RWPE2 (cell line): ENCODE measurements around the gene SLC35E3.
"Not testable (repeated sequence)": the region's sequence is repeated elsewhere in the genome, so short reads cannot be mapped to it uniquely, and the experiment has no call there.

Experiments used
- ATAC-seq: fragments of 200-7000 bp; cut with Tn5 transposase; 3 replicates; pipeline ENCODE4 v1.9.1; 2021; ENCODE audit warnings: low read depth
- DNase-seq: peaks from one replicate; pipeline ENCODE4 v3.0.0-alpha.2; 2020; ENCODE audit warnings: low spot score
- H3K27ac ChIP-seq: fragments of 450-650 bp; 2 replicates; pipeline ENCODE4 v1.5.1; 2017; ENCODE audit warnings: mild to moderate bottlenecking; ENCODE audit not compliant: poor library complexity, severe bottlenecking
- H3K27me3 ChIP-seq: fragments of 250-450 bp; sonication (Bioruptor Pico); 2 replicates; pipeline ENCODE4 v1.5.1; 2021; ENCODE audit warnings: mild to moderate bottlenecking, moderate library complexity; ENCODE audit not compliant: insufficient read depth, poor library complexity, severe bottlenecking
- H3K36me3 ChIP-seq: fragments of 250-450 bp; sonication (Bioruptor Pico); 2 replicates; pipeline ENCODE4 v1.5.1; 2020; ENCODE audit warnings: low read depth, mild to moderate bottlenecking, moderate library complexity
- H3K4me1 ChIP-seq: fragments of 250-450 bp; sonication (Bioruptor Pico); 2 replicates; pipeline ENCODE4 v1.5.1; 2021; ENCODE audit warnings: mild to moderate bottlenecking, moderate library complexity; ENCODE audit not compliant: insufficient read depth, poor library complexity, severe bottlenecking
- H3K4me3 ChIP-seq: fragments of 250-450 bp; sonication (Bioruptor Pico); 2 replicates; pipeline ENCODE4 v1.5.1; 2021; ENCODE audit warnings: mild to moderate bottlenecking, moderate library complexity; ENCODE audit not compliant: severe bottlenecking
- H3K9me3 ChIP-seq: fragments of 250-450 bp; sonication (Bioruptor Pico); 2 replicates; pipeline ENCODE4 v1.5.1; 2021; ENCODE audit warnings: mild to moderate bottlenecking, moderate library complexity; ENCODE audit not compliant: severe bottlenecking
- TF ChIP-seq, protein P1 (sequence below): fragments of 450-650 bp; IDR thresholded peaks from one replicate; pipeline ENCODE4 v1.5.1; 2017; ENCODE audit warnings: mild to moderate bottlenecking, moderate library complexity; ENCODE audit not compliant: poor library complexity, severe bottlenecking

The SLC35E3 gene

DNA sequence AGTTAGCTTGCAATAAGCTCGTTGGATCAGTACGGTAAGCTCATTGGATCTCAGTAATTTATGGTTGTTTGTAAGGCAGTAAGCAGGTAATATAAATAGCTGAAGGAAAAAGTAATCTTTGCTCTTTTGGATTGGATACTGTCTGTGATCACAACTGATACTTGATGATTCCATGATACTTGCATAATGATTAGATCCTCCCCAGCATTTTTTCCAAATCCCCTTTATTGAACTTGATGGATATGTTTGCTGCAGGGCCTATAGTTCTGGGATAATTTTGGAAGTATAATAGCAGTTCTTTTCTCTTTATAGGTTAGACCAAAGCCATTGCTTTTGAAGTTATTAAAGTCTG lies 67.2 kb downstream of the SLC35E3 start:
- Histone ChIP-seq H3K27ac (no peak overlapping the region), H3K36me3 (peaks cover 94% of the 10 kb centered on the region)
- TF ChIP-seq, protein P1, sequence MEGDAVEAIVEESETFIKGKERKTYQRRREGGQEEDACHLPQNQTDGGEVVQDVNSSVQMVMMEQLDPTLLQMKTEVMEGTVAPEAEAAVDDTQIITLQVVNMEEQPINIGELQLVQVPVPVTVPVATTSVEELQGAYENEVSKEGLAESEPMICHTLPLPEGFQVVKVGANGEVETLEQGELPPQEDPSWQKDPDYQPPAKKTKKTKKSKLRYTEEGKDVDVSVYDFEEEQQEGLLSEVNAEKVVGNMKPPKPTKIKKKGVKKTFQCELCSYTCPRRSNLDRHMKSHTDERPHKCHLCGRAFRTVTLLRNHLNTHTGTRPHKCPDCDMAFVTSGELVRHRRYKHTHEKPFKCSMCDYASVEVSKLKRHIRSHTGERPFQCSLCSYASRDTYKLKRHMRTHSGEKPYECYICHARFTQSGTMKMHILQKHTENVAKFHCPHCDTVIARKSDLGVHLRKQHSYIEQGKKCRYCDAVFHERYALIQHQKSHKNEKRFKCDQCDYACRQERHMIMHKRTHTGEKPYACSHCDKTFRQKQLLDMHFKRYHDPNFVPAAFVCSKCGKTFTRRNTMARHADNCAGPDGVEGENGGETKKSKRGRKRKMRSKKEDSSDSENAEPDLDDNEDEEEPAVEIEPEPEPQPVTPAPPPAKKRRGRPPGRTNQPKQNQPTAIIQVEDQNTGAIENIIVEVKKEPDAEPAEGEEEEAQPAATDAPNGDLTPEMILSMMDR, result no peak

DNA sequence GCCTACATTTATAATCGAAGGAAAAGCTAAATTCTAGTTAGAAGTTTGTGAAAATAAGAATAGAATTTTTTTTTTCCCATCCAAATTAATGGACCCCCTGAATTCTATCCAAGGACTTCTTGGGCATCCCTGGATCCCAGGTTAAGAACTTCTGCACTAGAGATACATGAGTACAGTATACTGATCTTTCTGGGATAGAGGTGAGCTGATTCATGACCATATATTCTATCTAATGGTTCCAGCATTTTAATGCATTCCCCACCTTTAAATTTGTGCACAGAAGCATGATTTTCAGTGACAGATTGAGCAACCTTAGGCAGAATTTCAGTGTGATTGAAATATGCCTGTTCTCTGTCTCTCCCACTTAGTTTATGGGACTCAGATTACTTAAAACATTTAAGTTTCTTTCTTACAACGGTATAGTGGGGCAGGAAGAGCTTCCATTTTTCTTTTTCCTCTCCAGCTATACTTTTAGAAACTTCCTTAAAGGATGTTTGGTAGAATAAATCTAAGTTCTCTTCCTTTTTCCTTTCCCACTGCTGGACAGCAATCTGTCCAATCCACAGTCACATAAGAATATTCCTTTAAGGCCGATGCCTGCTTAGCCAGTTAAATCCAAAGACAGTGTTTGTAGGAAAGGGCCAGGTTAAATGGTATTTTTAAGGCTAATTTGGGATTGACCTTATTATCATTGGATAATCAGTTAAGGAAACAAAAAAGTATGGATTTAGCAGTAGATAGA lies 68.7 kb downstream of the SLC35E3 start:
- Histone ChIP-seq H3K9me3 (no peaks in the 10 kb centered on the region), H3K27me3 (no peaks in the 10 kb centered on the region), H3K4me3 (no peak overlapping the region), H3K36me3 (peaks cover 98% of the 10 kb centered on the region), H3K4me1 (no peaks in the 10 kb centered on the region), H3K27ac (no peak overlapping the region)
- TF ChIP-seq, protein P1, result no peak
- no peak for ATAC-seq
- no peak for DNase-seq

More for the DNA sequence above, 67.2 kb downstream of the SLC35E3 start:
- no peak overlapping the region for H3K4me3 ChIP-seq
- ATAC-seq (no peak), DNase-seq (no peak)
- peaks cover 6% of the 10 kb centered on the region for H3K4me1 ChIP-seq
- H3K27me3 ChIP-seq, result no peaks in the 10 kb centered on the region
- no peaks in the 10 kb centered on the region for H3K9me3 ChIP-seq

DNA sequence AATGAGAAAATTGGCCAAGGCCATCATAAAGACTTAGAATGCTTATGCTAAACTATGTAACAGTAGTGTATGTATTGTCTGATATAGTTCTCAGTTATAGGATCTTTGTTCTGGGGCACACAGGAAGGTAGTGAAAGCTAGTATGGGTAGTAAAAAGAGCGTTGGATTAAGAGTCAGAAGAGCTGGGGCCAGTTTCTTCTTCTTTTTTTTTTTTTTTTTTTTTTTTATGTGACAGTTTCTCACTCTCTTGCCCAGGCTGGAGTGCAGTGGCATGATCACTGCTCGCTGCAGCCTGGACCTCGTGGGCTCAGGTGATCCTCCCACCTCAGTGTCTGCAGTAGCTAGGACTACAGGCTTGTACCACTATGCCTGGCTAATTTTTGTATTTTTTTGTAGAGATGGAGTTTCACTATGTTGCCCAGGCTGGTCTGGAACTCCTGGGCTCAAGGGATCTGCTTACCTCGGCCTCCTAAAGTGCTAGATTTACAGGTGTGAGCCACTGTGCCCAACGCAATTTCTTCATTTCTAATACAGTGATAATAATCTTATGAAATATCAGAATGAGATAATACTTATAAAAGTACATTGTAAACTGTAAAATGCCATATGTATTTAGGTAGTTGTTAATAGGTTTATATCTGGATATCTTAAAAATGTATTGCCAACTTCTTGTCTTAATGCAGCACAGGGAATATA lies 69.4 kb downstream of the SLC35E3 start:
- TF ChIP-seq, protein P1, result no peak
- ATAC-seq (no peak), DNase-seq (no peak)
- no peak overlapping the region for H3K4me3 ChIP-seq
- peaks cover 98% of the 10 kb centered on the region for H3K36me3 ChIP-seq
- no peak overlapping the region for H3K27ac ChIP-seq
- no peaks in the 10 kb centered on the region for H3K27me3 ChIP-seq
- H3K4me1 ChIP-seq, result no peaks in the 10 kb centered on the region
- H3K9me3 ChIP-seq, result no peaks in the 10 kb centered on the region

DNA sequence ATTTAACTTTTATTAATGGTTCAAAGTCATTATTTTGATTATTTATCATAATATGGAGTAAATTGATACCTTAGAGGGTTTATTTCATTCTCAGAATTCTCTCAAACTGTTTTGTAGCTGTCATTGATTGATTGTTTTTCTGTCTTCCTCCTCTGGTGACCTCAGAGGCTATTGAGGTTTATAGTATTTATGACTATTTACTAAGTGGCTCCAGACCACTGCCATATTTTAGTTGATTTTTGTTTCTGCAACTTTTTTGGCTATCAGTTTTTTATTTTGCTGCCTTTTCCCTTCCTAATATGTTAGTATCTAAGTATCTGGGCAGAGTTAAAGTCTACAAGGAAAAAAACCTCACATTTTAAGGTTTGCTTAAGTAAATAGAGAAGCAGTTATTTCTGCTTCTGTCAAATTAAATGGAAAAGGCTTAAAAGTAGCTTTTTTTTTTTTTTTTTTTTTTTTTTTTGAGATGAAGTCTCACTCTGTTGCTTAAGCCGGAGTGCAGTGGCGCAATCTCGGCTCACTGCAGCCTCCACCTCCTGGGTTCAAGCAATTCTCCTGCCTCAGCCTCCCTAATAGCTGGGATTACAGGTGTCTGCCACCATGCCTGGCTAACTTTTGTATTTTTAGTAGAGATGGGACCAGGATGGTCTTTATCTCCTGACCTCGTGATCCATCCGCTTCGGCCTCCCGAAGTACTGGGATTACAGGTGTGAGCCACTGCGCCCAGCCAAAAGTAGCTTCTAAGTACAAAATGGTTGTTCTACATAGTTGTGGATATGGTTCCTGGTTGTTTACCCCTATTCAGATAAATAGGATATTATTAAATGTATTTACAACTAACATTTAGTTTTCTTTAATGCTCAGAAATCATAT lies 70.2 kb downstream of the SLC35E3 start:
- TF ChIP-seq, protein P1, result no peak

DNA sequence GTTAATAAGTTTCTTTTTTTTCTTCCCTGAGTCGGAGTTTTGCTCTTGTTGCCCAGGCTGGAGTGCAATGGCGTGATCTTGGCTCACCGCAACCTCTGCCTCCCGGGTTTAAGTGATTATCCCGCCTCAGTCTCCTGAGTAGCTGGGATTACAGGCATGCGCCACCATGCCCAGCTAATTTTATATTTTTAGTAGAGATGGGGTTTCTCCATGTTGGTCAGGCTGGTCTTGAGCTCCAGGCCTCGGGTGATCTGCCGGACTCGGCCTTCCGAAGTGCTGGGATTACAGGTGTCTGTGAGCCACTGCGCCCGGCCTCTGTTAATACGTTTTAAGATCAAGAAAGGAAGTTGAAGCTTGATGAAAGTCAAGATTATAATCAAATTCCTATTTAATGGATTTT lies 73.5 kb downstream of the SLC35E3 start:
- not testable (repeated sequence) for H3K4me3 ChIP-seq, H3K27me3 ChIP-seq, ATAC-seq, H3K4me1 ChIP-seq, DNase-seq, H3K9me3 ChIP-seq, H3K27ac ChIP-seq
- peaks cover 98% of the 10 kb centered on the region for H3K36me3 ChIP-seq

More for the DNA sequence above, 70.2 kb downstream of the SLC35E3 start:
- H3K4me1 ChIP-seq, result no peaks in the 10 kb centered on the region
- no peaks in the 10 kb centered on the region for H3K9me3 ChIP-seq
- no peaks in the 10 kb centered on the region for H3K27me3 ChIP-seq
- peaks cover 98% of the 10 kb centered on the region for H3K36me3 ChIP-seq
- DNase-seq (no peak), ATAC-seq (no peak)
- H3K27ac ChIP-seq, result no peak overlapping the region
- no peak overlapping the region for H3K4me3 ChIP-seq
